SK-N-DZ (cell line): ENCODE data around the gene EIF4B.

ENCODE experiments used
- small RNA-seq, 2 experiments: library from RNA; depleted of rRNA; stranded (forward); fragments of <200 nt; gene quantifications; one replicate each; pipeline ENCODE3, GENCODE V24; 2014

EIF4B gene

Small RNA genes within 50 kb of the gene (small RNA-seq; reads per million reads assigned to genes)
- gene MIR6757 = 0 reads per million in 2 experiments
